ENCODE measurements around the gene INSM1.

The INSM1 gene

GRCh38 chr20:20393207-20394120 lies 25.6 kb downstream of the INSM1 start:
- no peak for DNase-seq (ENCODE audit: low read depth, low spot score)

- no peak for DNase-seq (ENCODE audit: low read depth, low spot score)
Observed at GRCh38 chr20:20395087-20395486, 27.2 kb downstream of the INSM1 start.

- no peak for DNase-seq (ENCODE audit: low read depth, low spot score)
Observed at GRCh38 chr20:20395903-20396568, 28.1 kb downstream of the INSM1 start.

GRCh38 chr20:20396794-20397193 lies 28.9 kb downstream of the INSM1 start:
- no peak for DNase-seq (ENCODE audit: low read depth, low spot score)

- DNase-seq (ENCODE audit: low read depth, low spot score) = no peak
Observed at GRCh38 chr20:20398123-20398522, 30.2 kb downstream of the INSM1 start.

GRCh38 chr20:20399531-20400500 lies 31.9 kb downstream of the INSM1 start:
- DNase-seq (ENCODE audit: low read depth, low spot score) = no peak

GRCh38 chr20:20401991-20402390 lies 34.1 kb downstream of the INSM1 start:
- no peak for DNase-seq (ENCODE audit: low read depth, low spot score)

GRCh38 chr20:20404633-20405032 lies 36.7 kb downstream of the INSM1 start:
- no peak for DNase-seq (ENCODE audit: low read depth, low spot score)

GRCh38 chr20:20405623-20406022 lies 37.7 kb downstream of the INSM1 start:
- DNase-seq (ENCODE audit: low read depth, low spot score) = no peak

- DNase-seq (ENCODE audit: low read depth, low spot score) = no peak
Observed at GRCh38 chr20:20406306-20406705, 38.4 kb downstream of the INSM1 start.

GRCh38 chr20:20407891-20408805 lies 40.2 kb downstream of the INSM1 start:
- peak; percentile 69 for DNase-seq (ENCODE audit: low read depth, low spot score)

- DNase-seq (ENCODE audit: low read depth, low spot score) = no peak
Observed at GRCh38 chr20:20409331-20409730, 41.4 kb downstream of the INSM1 start.

GRCh38 chr20:20410678-20411077 lies 42.8 kb downstream of the INSM1 start:
- DNase-seq (ENCODE audit: low read depth, low spot score) = peak; percentile 28

GRCh38 chr20:20411402-20411801 lies 43.5 kb downstream of the INSM1 start:
- no peak for DNase-seq (ENCODE audit: low read depth, low spot score)

- no peak for DNase-seq (ENCODE audit: low read depth, low spot score)
Observed at GRCh38 chr20:20411836-20412235, 43.9 kb downstream of the INSM1 start.

GRCh38 chr20:20412750-20413149 lies 44.8 kb downstream of the INSM1 start:
- DNase-seq (ENCODE audit: low read depth, low spot score) = peak; percentile 73

GRCh38 chr20:20413810-20414281 lies 45.9 kb downstream of the INSM1 start:
- peak; percentile 37 for DNase-seq (ENCODE audit: low read depth, low spot score)

- DNase-seq (ENCODE audit: low read depth, low spot score) = no peak
Observed at GRCh38 chr20:20414640-20415220, 46.8 kb downstream of the INSM1 start.

- DNase-seq (ENCODE audit: low read depth, low spot score) = no peak
Observed at GRCh38 chr20:20415321-20415720, 47.4 kb downstream of the INSM1 start.

Data from astrocyte of the hippocampus (primary cell).